Measurements from ENCODE around the gene MIPOL1. TPM values are rescaled to one million over a fixed set of nuclear protein-coding genes. Genes with fewer than 3 reads are reported as not detected.
"Not testable (repeated sequence)": the region's sequence is repeated elsewhere in the genome, so short reads cannot be mapped to it uniquely, and the experiment has no call there.

MIPOL1 gene
- total and polyA plus RNA-seq, 4 donors, result 0.51 to 6.6 (median 1.9) TPM

DNA sequence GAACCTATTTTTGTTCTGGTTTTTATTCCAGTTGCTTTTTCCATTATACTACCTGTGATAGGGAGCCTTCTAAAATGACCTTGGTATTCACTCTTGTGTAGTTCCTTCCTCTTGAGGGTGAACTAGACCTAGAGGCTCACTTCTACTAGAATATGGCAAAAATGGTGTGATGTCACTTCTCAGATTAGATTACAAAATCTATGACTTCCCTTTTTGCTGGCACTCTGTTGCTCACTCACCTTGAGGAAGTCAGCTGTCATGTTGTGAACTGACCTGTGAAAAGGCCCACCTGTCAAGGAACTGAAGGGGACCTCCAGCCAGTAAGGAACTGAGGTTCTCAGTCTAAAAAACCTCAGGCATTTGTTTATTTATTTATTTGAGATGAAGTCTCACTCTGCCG lies 5.7 kb downstream of the MIPOL1 start:
- Histone ChIP-seq H3K27me3 (ENCODE audit: control insufficient read depth in 4 of 4, insufficient read depth in 4 of 4, low read length in 3 of 4) (no peaks in the 10 kb centered on the region), H3K9me3 (ENCODE audit: control insufficient read depth in 4 of 4, low read length in 3 of 4) (peaks cover 0 to 5% (median 2%) of the 10 kb centered on the region in 4 donors), H3K4me1 (ENCODE audit: control insufficient read depth in 4 of 4, insufficient read depth in 4 of 4, low read length in 3 of 4) (peaks cover 1 to 5% (median 4%) of the 10 kb centered on the region in 4 donors), H3K36me3 (ENCODE audit: control insufficient read depth in 4 of 4, insufficient read depth in 3 of 4, low read depth in 1 of 4, low read length in 3 of 4) (no peaks in the 10 kb centered on the region), H3K27ac (ENCODE audit: low read depth in 1 of 2, low read length in 2 of 2) (no peak overlapping the region), H3K9ac (ENCODE audit: low read depth in 1 of 2, low read length in 2 of 2) (no peak overlapping the region), H3K4me3 (ENCODE audit: low read depth in 1 of 3, low read length in 3 of 3) (no peak overlapping the region)
- no peak for TF ChIP-seq MAX (IDR thresholded peaks at IDR 0.05)
- TF ChIP-seq, protein P1, sequence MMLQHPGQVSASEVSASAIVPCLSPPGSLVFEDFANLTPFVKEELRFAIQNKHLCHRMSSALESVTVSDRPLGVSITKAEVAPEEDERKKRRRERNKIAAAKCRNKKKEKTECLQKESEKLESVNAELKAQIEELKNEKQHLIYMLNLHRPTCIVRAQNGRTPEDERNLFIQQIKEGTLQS (IDR thresholded peaks at IDR 0.05), result no peak
- no peak for TF ChIP-seq SP1 (IDR thresholded peaks at IDR 0.05)
- TF ChIP-seq YY1 (IDR thresholded peaks at IDR 0.05), result no peak
- TF ChIP-seq FOXA2 (IDR thresholded peaks at IDR 0.05), result no peak
- no peak for TF ChIP-seq RXRA (IDR thresholded peaks at IDR 0.05)
- TF ChIP-seq FOXA1 (IDR thresholded peaks at IDR 0.05), result no peak
- TF ChIP-seq HNF4A (conservative IDR thresholded peaks at IDR 0.05), result no peak
- no peak for TF ChIP-seq GABPA (IDR thresholded peaks at IDR 0.05 in 1 of 2, conservative IDR thresholded peaks at IDR 0.05 in 1 of 2)
- TF ChIP-seq JUND (IDR thresholded peaks at IDR 0.05), result no peak
- TF ChIP-seq CTCF (IDR thresholded peaks at IDR 0.05; ENCODE audit: low read depth, low read length, missing input control), result no peak
- TF ChIP-seq TAF1 (conservative IDR thresholded peaks at IDR 0.05), result no peak
- no peak for TF ChIP-seq RAD21 (IDR thresholded peaks at IDR 0.05)
- TF ChIP-seq EGR1 (IDR thresholded peaks at IDR 0.05; ENCODE audit: low read depth in 2 of 2), result no peak
- 97% methylated on average over 1 of the region's 1 CpG for WGBS
- no peak for DNase-seq (ENCODE audit: low spot score)

DNA sequence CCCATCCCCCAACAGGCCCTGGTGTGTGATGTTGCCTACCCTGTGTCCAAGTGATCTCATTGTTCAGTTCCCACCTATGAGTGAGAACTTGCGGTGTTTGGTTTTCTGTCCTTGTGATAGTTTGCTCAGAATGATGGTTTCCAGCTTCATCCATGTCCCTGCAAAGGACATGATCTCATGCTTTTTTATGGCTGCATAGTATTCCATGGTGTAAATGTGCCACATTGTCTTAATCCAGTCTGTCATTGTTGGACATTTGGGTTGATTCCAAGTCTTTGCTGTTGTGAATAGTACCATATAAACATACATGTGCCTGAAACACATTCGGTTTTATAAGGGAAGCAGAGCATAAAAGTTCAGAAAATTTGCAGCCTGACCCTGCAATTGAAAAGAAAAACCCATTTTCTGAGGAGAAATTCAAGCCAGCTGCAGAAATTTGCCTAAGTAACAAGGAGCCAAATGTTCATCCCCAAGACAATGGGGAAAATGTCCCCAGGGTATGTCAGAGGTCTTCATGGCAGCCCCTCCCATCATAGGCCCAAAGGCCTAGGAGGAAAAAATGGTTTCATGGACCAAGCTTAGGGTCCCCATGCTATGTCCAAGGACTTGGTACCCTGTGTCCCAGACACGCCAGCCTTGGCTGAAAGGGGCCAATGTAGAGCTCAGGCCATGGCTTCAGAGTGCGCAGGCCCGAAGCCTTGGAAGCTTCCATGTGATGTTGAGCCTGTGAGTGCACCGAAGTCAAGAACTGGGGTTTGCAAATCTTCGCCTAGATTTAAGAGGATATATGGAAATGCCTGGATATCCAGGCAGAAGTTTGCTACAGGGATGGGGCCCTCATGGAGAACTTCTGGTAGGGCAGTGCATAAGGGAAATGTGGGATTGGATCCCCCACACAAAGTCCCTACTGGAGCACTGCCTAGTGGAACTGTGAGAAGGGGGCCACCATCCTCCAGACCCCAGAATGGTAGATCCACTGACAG lies 8.2 kb downstream of the MIPOL1 start:
- H3K9ac ChIP-seq (ENCODE audit: low read depth in 1 of 2, low read length in 2 of 2); H3K27me3 ChIP-seq (ENCODE audit: control insufficient read depth in 4 of 4, insufficient read depth in 4 of 4, low read length in 3 of 4); H3K9me3 ChIP-seq (ENCODE audit: control insufficient read depth in 4 of 4, low read length in 3 of 4); H3K27ac ChIP-seq (ENCODE audit: low read depth in 1 of 2, low read length in 2 of 2); DNase-seq (ENCODE audit: low spot score); H3K4me3 ChIP-seq (ENCODE audit: low read depth in 1 of 3, low read length in 3 of 3); H3K4me1 ChIP-seq (ENCODE audit: control insufficient read depth in 4 of 4, insufficient read depth in 4 of 4, low read length in 3 of 4); H3K36me3 ChIP-seq (ENCODE audit: control insufficient read depth in 4 of 4, insufficient read depth in 3 of 4, low read depth in 1 of 4, low read length in 3 of 4): not testable (repeated sequence)
- WGBS, result 98% methylated on average over 7 of the region's 7 CpGs

GRCh38 chr14:37209617-37210016 lies 11.9 kb downstream of the MIPOL1 start:
- not testable (repeated sequence) for H3K27ac ChIP-seq (ENCODE audit: low read depth in 1 of 2, low read length in 2 of 2); H3K4me3 ChIP-seq (ENCODE audit: low read depth in 1 of 3, low read length in 3 of 3); H3K9me3 ChIP-seq (ENCODE audit: control insufficient read depth in 4 of 4, low read length in 3 of 4); H3K27me3 ChIP-seq (ENCODE audit: control insufficient read depth in 4 of 4, insufficient read depth in 4 of 4, low read length in 3 of 4); DNase-seq (ENCODE audit: low spot score); H3K36me3 ChIP-seq (ENCODE audit: control insufficient read depth in 4 of 4, insufficient read depth in 3 of 4, low read depth in 1 of 4, low read length in 3 of 4); H3K9ac ChIP-seq (ENCODE audit: low read depth in 1 of 2, low read length in 2 of 2); H3K4me1 ChIP-seq (ENCODE audit: control insufficient read depth in 4 of 4, insufficient read depth in 4 of 4, low read length in 3 of 4)
- 94% methylated on average over 2 of the region's 2 CpGs for WGBS
